Heart right ventricle (tissue), 16 donors: ENCODE measurements around the gene UBA6. TPM values are rescaled to one million over a fixed set of nuclear protein-coding genes. Genes with fewer than 3 reads are reported as not detected.

ENCODE experiments used
- ATAC-seq, 8 donors: fragments of 200-7000 bp; cut with Tn5 transposase; one replicate each; pipeline ENCODE4 v1.9.1; 2020; ENCODE audit warnings: mild to moderate bottlenecking in 8 of 8, moderate library complexity in 8 of 8, moderate number of reproducible peaks in 1 of 8
- DNase-seq, 2 donors: peaks; one replicate each; pipeline ENCODE4 v3.0.0-alpha.2; 2020
- H3K27ac ChIP-seq, 10 donors: fragments of 200-600 bp; sonication (generic) in 2 of 10; one replicate each; pipeline versions ENCODE4 v1.5.0 to v1.8.0; 2020 to 2022; ENCODE audit warnings: mild to moderate bottlenecking in 3 of 10
- H3K27me3 ChIP-seq, 7 donors: fragments of 200-600 bp; one replicate each; pipeline ENCODE4 v1.8.0; 2021 to 2022; ENCODE audit warnings: mild to moderate bottlenecking in 2 of 7
- H3K36me3 ChIP-seq, 9 donors: fragments of 200-600 bp; sonication (generic) in 1 of 9; one replicate each; pipeline versions ENCODE4 v1.5.0 to v1.8.0; 2020 to 2022; ENCODE audit warnings: mild to moderate bottlenecking in 2 of 9
- H3K4me1 ChIP-seq, 9 donors: fragments of 200-600 bp; sonication (generic) in 1 of 9; one replicate each; pipeline versions ENCODE4 v1.5.0 to v1.8.0; 2020 to 2022; ENCODE audit warnings: mild to moderate bottlenecking in 4 of 9
- H3K4me3 ChIP-seq, 10 donors: fragments of 200-600 bp; sonication (generic) in 2 of 10; one replicate each; pipeline versions ENCODE4 v1.5.0 to v1.8.0; 2020 to 2022; ENCODE audit warnings: mild to moderate bottlenecking in 7 of 10, moderate library complexity in 2 of 10
- H3K9me3 ChIP-seq, 11 donors: fragments of 200-600 bp in 10 of 11; sonication (generic) in 2 of 11; one replicate each; pipeline versions ENCODE4 v1.5.0 to v1.8.0; 2013 to 2022; ENCODE audit warnings: mild to moderate bottlenecking in 2 of 11, control low read depth in 1 of 11, moderate library complexity in 1 of 11
- CTCF ChIP-seq, 9 donors: fragments of 200-600 bp; sonication (generic) in 2 of 9; IDR thresholded peaks; one replicate each; pipeline versions ENCODE4 v1.5.0 to v1.8.0; 2021 to 2022; ENCODE audit warnings: antibody characterized with exemption in 9 of 9, mild to moderate bottlenecking in 5 of 9, moderate library complexity in 1 of 9
- WGBS, 2 donors: extraction: QIAGEN DNeasy Blood & Tissue Kit; methylation state at CpG; one replicate each; pipeline ENCODE4 v1.1.7; 2013; ENCODE audit warnings: inconsistent platforms in 1 of 2; 5-methylcytosine and 5-hydroxymethylcytosine counted together
- intact Hi-C, 10 donors: fragments of 100-400 bp; cut with DNase I; formaldehyde crosslinking; loops; one replicate each; pipeline versions ENCODE4 v1.11.1 to v1.14.2; 2022
- long read RNA-seq, 3 donors: library from polyadenylated mRNA; unstranded; transcript quantifications; one replicate each; pipeline ENCODE4 v2.0.0, GENCODE V29; 2020 to 2021
- polyA plus RNA-seq, 2 donors: library from polyadenylated mRNA; stranded (reverse); fragments of 200-250 nt; gene quantifications; one replicate each; pipeline ENCODE4 v1.2.3, GENCODE V29; 2013
- total RNA-seq, 10 donors: library from RNA; stranded (reverse); fragmentation: NEBNext Ultra II Directional in 3 of 10; extraction: Animal tissue kit (Norgen Biotek cat#: 25700) in 3 of 10; gene quantifications; one replicate each; pipeline versions ENCODE4 v1.2.1 to v1.2.4, GENCODE V29; 2021 to 2023
- donor health status: Arrhythmogenic right ventricular cardiomyopathy.
- donor health status: ischemic (EF 13 %, LVEDD 7.1; RV severe dilation, severe dysfunction).
- donor health status: healthy with polysubstance abuse.
- donor health status: DM: no; HTN: yes; CAD: no.
- donor health status: DM: no; HTN: no; CAD: no.
- donor health status: ischemic (EF 25% LVEDD 6.9; RV normal size, moderate dysfunction).
- donor health status: ischemic (EF 25% LVEDD 5.7; RV mildly dilated, moderate dysfunction).
- donor health status: healthy.
- donor health status: DM: yes; HTN: yes; CAD: no.
- donor health status: Ischemic cardiomyopathy.
- donor health status: ischemic (EF 35%, LVEDD 5.7; RV mildly dilated, moderate dysfunction).
- donor health status: nonischemic (EF 11% LVEDD 7.7; RV severe dilation, severe dysfunction).
- donor health status: DM: yes; HTN: yes; CAD: no.
- donor health status: PGD.
- donor health status: ischemic (EF 29% LVEDD 5.4; RV normal size, mild dysfunction).
- donor health status: nonischemic (EF 23%, LVEDD 6.1; RV moderate dilation, normal function).

UBA6 gene
- 10 to 100 TPM; 12.9 to 35.7 (median 19.5) TPM for total RNA-seq
- polyA plus RNA-seq, result 1 to 10 TPM; 2.6 to 5.9 TPM
- long read RNA-seq, donor 1, full-length matches to known transcripts, result 3 of 5 reads
- long read RNA-seq, donor 1, partial matches to known transcripts, result 1 of 5 reads
- long read RNA-seq, donor 1, other reads (novel, unspliced or antisense), result 1 of 5 reads
- long read RNA-seq, donor 2, full-length matches to known transcripts, result 8 of 14 reads
- long read RNA-seq, donor 2, partial matches to known transcripts, result 3 of 14 reads
- long read RNA-seq, donor 2, other reads (novel, unspliced or antisense), result 3 of 14 reads
- long read RNA-seq, donor 3, full-length matches to known transcripts, result 4 of 10 reads
- long read RNA-seq, donor 3, partial matches to known transcripts, result 5 of 10 reads
- long read RNA-seq, donor 3, other reads (novel, unspliced or antisense), result 1 of 10 reads

GRCh38 chr4:67700738-67701516 lies at the start of gene UBA6:
UBA6 (minus strand) TSS chr4:67701155; CDS start chr4:67701119, 36 bp downstream.
- ATAC-seq (peak; percentile 100), DNase-seq (peak; percentile 95 to 96)
- peak within 1 kb of the TSS; percentile 63 to 94 (median 82) for H3K4me3 ChIP-seq
- no peaks in the 10 kb centered on the region for H3K9me3 ChIP-seq
- WGBS, 2 donors, result 0% methylated on average over 52 to 57 of the region's 57 CpGs
- peak within 1 kb of the TSS; percentile 52 to 93 (median 84) for H3K27ac ChIP-seq
- intact Hi-C loops, result loop anchor here in 4 of 10 donors (2.0 to 5.0 kb wide), 2 partner anchors 154 to 158 kb away; partner anchors contain the start of gene CENPC (in 3 of the 4)
- H3K36me3 ChIP-seq, result peaks cover 0 to 11% (median 0%) of the 10 kb centered on the region in 9 donors
- peak; percentile 23 to 69 (median 55) for TF ChIP-seq CTCF (IDR thresholded peaks at IDR 0.05)
- peaks cover 0 to 24% (median 20%) of the 10 kb centered on the region in 9 donors for H3K4me1 ChIP-seq
- H3K27me3 ChIP-seq, result no peaks in the 10 kb centered on the region

GRCh38 chr4:67750691-67751090 lies 49.7 kb upstream of the UBA6 start:
- ATAC-seq, result no peak
- TF ChIP-seq CTCF (IDR thresholded peaks at IDR 0.05), result no peak
- DNase-seq, result no peak
- Histone ChIP-seq H3K36me3 (no peaks in the 10 kb centered on the region), H3K27ac (no peak overlapping the region), H3K9me3 (no peaks in the 10 kb centered on the region), H3K4me3 (no peak overlapping the region), H3K4me1 (peaks cover 0 to 3% (median 0%) of the 10 kb centered on the region in 9 donors), H3K27me3 (no peaks in the 10 kb centered on the region)
- WGBS, 2 donors, result 87 to 91% methylated on average over 4 of the region's 4 CpGs
- intact Hi-C loops, result no loop called here

- ATAC-seq (no peak), DNase-seq (no peak)
- H3K4me1 ChIP-seq, result peaks cover 0 to 3% (median 0%) of the 10 kb centered on the region in 9 donors
- WGBS, 2 donors, result 71 to 73% methylated on average over 3 of the region's 3 CpGs
- intact Hi-C loops, result loop anchor here in 3 of 10 donors (10.0 kb wide), 1 partner anchor 426 kb away; no protein-coding TSS in a partner anchor
- H3K36me3 ChIP-seq, result no peaks in the 10 kb centered on the region
- TF ChIP-seq CTCF (IDR thresholded peaks at IDR 0.05), result no peak
- H3K27me3 ChIP-seq, result no peaks in the 10 kb centered on the region
- H3K27ac ChIP-seq, result no peak overlapping the region
- H3K4me3 ChIP-seq, result no peak overlapping the region
- H3K9me3 ChIP-seq, result no peaks in the 10 kb centered on the region
These were observed 48.3 kb upstream of the UBA6 start for GRCh38 chr4:67749286-67749685.

- H3K4me3 ChIP-seq, result no peak overlapping the region
- no peak for ATAC-seq
- no peak for DNase-seq
- peak; percentile 26 to 76 (median 70) for TF ChIP-seq CTCF (IDR thresholded peaks at IDR 0.05)
- peaks cover 0 to 3% (median 0%) of the 10 kb centered on the region in 9 donors for H3K4me1 ChIP-seq
- intact Hi-C loops, result loop anchor here in 3 of 10 donors (10.0 kb wide), 1 partner anchor 428 kb away; no protein-coding TSS in a partner anchor
- no peaks in the 10 kb centered on the region for H3K9me3 ChIP-seq
- H3K36me3 ChIP-seq, result no peaks in the 10 kb centered on the region
- 60 to 61% methylated on average over 5 of the region's 5 CpGs for WGBS, 2 donors
- H3K27me3 ChIP-seq, result no peaks in the 10 kb centered on the region
- H3K27ac ChIP-seq, result no peak overlapping the region
These were observed 46.0 kb upstream of the UBA6 start for GRCh38 chr4:67746797-67747495.
